ENCODE results near the gene GABPA.
A peak's percentile ranks its signal among the peaks of the same experiment; 100 is the strongest.
"Not testable (repeated sequence)": the region's sequence is repeated elsewhere in the genome, so short reads cannot be mapped to it uniquely, and the experiment has no call there.

Gene GABPA

DNA sequence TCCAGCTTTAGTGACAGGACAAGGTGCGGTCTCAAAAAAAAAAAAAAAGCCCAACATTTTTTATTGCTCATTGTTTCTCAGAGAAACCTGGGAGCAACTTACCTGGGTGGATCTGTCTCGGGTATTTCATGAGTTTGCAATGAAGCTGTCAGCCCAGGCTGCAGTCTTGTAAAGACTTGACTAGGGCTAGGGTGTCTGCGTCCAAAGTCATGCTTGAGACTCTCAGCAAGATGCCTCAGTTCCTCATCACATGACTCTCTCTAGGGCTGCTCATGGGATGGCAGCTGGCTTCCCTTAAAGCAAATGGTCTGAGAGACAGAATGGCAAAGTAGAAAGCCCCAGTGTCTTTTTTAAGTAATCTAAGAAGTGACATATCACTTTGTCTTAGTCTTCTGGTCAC is 8.1 kb downstream of the GABPA start:
- DNase-seq: no peak

GRCh38 chr21:25744854-25745253 is 10.1 kb downstream of the GABPA start:
- DNase-seq: no peak

- DNase-seq: peak in 1 of 2 experiments; percentile 0
Measured at GRCh38 chr21:25750085-25750484, 15.3 kb downstream of the GABPA start.

DNA sequence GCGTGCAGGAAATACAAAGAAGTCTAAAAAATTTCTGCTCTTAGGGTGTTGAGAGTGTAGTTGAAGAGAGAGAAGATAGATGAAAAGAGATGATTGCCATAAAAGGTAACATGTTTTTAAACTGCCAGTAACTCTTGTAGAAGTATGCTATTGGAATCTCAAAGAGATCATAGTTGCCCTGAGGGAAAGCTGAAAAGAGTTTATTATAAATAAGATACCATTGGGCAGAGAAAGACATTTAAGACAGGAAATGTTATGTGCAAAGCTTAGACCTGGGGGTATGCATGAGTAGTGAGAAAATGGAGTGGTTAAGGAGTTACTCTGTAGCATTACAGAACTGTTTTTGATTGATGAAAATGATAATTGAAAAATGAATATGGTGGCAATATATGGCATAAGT is 17.6 kb downstream of the GABPA start:
- DNase-seq: no peak

GRCh38 chr21:25756190-25756932 is 21.6 kb downstream of the GABPA start:
- DNase-seq: no peak

GRCh38 chr21:25757531-25757930 is 22.8 kb downstream of the GABPA start:
- DNase-seq: no peak

GRCh38 chr21:25759573-25759972 is 24.8 kb downstream of the GABPA start:
- DNase-seq: no peak

DNA sequence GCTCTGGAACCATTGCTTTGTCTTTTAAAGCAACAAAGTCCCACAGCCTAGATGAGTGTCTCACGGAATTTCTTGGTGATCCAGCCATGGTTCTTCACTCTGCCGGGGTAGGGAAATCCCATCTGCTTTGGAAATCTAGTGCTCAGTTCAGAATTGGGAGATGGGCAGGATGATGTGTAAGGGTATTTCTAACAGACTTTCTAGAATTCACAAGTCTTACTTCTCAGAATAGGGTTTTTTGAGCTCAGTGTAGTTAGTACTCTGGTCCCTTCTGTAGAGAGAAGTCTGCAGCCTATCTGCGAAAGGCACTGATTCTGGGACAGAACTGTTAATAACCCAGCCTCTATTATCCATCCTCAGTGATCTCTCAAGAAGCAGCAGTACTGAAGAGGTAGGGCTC is 25.3 kb downstream of the GABPA start:
- DNase-seq: no peak

DNA sequence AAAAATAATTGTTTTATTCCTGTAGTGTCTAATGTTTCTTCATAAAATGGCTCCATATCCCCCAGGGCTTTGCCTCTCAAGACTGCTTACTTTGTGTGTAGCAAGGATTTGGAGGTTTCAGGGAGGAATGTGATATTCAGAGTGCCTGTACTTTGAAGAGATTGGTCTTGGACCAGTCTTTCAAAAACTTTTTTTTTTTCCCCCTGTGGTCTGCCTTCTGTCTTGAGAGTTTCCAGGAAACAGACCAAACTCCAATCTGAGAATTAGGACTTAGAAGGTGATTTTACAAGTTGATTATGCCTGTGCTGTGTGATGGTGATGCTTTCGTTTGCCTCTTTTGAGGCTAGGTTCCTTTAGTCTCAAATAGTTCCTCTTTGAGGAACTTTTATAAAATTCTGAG is 25.9 kb downstream of the GABPA start:
- no peak for DNase-seq

- no peak for DNase-seq
Measured at GRCh38 chr21:25764065-25764464, 29.3 kb downstream of the GABPA start.

- no peak for DNase-seq
Measured at GRCh38 chr21:25767921-25768320, 33.1 kb downstream of the GABPA start.

DNA sequence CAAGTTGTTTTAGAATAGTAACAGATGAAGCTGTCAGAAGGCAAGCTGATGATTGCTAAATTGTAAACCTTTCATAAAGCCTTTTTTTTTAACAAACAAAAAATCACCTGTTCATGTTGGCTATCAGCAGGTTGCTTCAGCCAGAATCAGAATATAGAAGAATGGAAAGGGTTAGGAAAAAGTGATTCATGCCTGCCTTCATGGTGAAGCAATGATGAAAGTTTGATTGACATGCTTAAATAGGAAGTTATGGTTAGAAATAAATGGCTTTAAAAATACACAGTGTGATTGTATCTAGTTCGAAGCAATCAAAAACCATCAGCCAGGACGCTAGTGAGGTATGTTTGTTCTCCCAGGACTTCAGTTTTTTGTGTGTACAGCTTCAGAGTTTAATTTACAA is 37.9 kb downstream of the GABPA start:
- no peak for DNase-seq

DNA sequence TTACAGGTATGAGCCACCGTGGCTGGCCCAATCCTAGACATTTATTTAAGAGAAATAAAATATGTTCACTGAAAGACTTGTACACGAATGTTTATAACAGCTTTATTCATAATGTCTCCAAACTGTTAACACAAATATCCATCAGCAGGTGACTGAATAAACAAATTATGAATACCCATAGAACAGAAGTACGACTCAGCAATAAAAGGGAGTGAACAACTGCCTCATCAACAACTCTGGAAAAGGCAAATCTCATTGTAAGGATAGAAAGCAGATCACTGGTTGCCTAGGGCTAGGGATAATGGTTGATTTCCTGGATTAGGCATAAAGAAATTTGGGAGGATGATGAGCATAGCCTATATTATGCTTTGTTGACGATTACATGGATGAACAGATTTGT is 41.7 kb downstream of the GABPA start:
- DNase-seq: peak in 1 of 2 experiments; percentile 4

- DNase-seq: not testable (repeated sequence)
Measured at GRCh38 chr21:25778126-25778875, 43.5 kb downstream of the GABPA start.

DNA sequence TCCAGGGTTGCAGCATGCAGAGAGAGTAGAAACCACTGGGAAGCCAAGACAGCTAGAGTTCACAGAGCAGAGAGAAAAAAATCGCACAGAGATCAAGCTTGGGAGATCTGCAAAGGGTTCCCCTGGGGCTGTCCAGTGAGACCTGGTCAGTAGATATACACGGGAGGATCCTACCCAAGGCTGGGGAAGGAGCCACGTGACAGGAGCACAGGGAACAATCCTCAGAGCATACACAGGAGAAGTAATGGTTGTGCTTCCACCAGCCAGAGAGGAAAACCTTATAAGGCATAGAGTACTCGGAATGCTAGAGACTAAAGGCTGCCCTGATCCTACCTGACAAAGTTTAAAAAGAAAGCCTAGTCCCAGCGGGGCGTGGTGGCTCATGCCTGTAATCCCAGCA is 53.9 kb downstream of the GABPA start:
- DNase-seq: no peak

DNA sequence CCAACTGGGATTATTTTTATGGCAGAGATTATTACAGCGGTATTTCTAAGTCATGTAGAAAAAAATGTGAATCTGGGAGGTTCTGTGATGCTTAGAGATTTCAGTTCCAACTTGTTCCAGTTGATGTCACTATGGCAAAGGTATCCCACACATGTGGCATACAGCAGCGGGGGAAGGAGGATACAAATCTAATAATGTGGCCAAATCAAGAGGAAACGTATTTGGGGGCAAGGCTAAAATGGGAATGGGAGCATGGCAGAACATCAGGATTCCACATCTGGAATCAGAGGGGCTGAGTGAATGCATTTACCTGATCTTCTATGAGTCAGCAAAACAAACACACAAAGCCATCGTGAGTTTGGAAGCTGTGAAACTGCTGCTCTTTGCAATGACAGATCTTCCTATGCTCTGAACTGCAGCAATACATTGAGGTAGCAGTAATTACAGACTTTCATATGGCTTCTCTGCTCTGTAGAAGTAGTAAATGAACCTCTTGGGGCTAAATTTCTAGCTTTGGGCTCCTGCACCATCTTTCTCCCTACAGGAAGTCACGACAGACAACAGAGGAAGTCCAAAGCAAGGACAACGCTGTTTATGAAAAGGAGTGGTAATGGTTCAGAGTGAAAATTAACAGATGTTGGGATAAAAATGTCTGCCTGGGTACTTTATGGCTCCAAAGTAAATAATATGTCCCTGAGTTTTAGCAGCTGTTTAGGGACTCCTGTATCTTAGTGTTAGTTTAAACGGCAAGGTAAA is 55.5 kb downstream of the GABPA start:
- DNase-seq: peak; percentile 32 to 69

DNA sequence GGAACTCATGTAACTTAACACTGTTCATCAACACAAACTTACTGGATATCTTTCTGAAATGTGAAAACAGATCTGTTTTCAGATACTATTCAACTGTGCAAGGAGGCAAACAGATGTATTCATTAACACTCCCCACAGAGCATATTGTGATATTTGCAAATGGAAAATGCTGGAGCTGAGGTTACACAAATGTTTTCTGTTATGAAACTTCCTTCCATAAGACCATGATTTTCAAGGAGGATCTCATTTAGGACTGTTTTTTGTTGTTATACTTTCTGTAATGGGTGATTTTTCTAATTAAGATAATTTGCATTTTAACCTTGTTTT is 56.1 kb downstream of the GABPA start:
- DNase-seq: no peak

GRCh38 chr21:25791319-25791718 is 56.5 kb downstream of the GABPA start:
- DNase-seq: no peak

GRCh38 chr21:25801217-25802014 is 66.6 kb downstream of the GABPA start:
- peak in 1 of 2 experiments; percentile 16 for DNase-seq

GRCh38 chr21:25806060-25806459 is 71.3 kb downstream of the GABPA start:
- no peak for DNase-seq

- no peak for DNase-seq
Measured at GRCh38 chr21:25807191-25807590, 72.4 kb downstream of the GABPA start.

DNA sequence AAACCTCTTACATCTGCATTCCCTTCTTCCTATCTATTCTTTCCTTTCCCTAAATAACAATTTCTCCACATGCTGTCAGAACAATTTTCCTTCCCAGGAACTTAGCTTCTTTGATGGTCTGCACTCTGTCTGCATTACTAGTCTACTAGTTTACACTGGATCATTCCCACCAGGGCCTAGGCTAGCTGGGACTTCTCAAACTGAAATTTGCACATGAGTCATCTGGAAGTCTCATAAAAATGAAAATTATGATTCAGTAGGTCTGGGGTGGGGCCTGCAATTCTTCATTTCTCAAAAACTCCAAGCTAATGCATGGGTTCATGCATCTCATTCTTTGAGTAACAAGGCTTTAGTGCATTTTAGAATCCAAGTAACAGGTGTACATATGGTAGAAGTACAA is 74.2 kb downstream of the GABPA start:
- no peak for DNase-seq

GRCh38 chr21:25811186-25811585 is 76.4 kb downstream of the GABPA start:
- no peak for DNase-seq
